GM15510 (cell line): ENCODE results near the gene PBX3.

Source experiments
- POLR2A ChIP-seq: IDR thresholded peaks from 3 replicates; pipeline ENCODE4 v1.6.1; 2011; ENCODE audit warnings: borderline replicate concordance; ENCODE audit not compliant: insufficient read length; ENCODE audit errors: extremely low read depth

Gene PBX3

DNA sequence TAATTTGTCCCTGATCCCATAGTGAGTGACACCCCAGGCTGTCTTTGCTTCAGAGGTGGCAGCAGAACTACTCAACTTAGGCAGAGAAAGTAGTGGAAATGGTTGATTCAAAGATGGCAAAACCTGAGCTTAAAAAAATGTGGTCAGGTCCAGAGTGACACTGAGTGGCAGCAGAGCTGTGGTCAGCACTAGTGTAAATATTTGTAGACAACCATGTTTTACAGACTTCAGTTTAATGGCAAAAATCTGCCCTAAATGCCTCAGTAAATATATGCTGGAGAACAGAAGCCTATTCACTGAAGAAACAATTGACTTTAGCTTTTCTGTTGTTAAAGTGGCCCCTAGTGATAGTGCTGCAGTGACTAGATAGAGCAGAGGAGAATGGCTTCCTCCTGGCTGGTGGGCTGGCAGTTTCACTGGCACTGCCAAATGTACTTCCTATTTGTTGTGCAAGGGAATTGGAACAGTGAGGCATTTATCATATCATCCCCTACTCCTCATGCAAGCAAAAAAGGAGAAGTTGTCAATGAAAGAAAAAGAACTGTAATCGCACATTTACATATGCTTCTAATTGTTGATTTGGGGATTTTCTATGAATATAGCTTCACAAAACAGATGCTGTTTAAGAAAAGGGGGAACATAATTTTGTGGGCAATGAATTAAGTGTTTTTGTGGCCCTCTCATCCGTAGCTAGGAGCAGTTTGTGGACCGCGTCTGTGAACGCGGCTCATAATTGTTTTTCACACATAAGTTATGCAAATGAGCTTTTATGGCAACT is 12.0 kb downstream of the PBX3 start:
- TF ChIP-seq POLR2A: no peak

DNA sequence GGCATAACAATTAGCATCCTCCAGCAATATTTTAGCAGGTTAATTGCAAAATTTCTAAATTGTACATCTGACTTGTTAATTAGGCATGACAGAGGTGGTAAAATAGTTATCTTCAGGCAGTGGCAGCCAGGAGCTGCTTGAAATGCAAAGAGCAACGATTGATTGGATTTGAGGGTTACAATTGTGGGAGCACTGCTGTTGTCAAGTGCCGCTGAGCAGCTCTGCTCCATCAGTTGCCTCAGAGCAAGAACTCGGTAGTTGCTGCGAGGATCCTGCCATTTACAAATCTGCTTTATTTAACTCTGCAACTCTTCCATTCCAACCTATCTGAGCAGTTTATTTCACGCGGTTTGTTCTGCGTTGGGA is 12.6 kb downstream of the PBX3 start:
- no peak for TF ChIP-seq POLR2A

DNA sequence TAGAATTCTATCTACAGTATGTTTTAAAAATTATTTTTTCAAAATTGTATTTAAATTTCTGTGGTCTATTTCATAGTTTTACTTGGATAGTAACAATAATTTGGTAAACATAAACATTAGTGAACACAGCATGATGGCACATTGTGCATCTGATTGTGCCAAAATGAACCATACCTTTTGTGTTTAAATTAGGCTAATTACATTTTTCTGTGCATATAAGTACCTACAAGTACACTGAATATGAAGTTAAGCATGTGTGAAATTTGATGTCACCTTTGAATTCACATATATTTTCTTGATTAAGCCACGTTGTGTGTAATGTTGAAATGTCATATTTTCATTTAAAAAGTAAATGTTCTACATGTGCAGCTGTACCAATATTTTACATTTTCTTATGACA is 13.4 kb downstream of the PBX3 start:
- no peak for TF ChIP-seq POLR2A

DNA sequence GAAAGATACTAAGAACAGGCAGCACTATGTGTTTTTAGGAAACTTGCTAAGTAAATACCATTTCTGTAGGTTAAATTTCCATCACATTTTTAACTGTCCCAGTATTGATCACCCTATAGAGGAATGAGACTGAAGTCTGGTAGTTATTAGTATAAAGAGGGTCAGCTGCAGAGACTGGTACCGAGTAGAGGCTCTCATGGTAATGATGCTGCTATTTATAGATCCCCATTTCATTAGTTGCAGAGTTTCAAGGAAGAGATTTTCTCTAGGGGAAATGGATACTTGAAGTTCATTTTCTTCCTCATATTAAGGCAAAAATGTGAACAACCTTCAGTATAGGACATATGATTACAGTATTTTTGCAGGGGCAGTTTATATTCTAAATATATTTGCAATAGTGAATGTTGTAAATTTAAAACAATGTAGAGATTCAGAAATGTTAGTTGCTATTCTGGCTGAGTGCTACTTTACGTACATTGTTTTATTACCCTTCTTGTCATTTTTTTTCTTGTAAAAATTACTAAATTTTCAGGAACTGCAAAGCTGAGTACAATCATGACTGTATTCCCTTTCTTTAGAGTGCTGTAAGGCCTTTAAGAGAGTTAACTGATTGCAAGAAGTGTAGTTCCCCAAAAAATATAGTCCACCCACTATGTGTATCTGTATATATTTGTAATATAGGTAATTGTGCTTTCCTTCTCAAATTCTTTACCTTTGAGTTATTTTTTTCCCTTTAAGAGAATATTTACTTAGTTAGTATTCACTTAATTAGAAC is 14.7 kb downstream of the PBX3 start:
- no peak for TF ChIP-seq POLR2A

DNA sequence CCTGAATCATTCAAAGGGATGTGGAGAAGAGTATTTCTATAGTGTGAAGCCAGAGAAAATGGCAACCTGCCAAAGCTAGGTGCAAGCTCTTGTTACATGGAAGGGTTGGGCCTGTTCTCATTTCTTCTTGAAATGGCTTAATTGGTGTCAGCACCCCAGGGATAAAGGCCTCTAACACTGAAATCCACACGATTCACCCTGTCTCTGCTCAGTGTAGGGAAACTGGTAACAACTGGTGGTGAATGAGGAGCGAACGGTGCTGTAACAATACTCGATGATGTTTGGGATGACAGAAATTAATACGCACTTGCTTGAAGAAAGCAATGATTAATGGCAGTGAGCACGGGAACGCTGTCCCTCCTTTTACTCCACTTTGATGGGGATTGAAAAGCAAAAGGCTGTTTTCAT is 16.2 kb downstream of the PBX3 start:
- TF ChIP-seq POLR2A: no peak

DNA sequence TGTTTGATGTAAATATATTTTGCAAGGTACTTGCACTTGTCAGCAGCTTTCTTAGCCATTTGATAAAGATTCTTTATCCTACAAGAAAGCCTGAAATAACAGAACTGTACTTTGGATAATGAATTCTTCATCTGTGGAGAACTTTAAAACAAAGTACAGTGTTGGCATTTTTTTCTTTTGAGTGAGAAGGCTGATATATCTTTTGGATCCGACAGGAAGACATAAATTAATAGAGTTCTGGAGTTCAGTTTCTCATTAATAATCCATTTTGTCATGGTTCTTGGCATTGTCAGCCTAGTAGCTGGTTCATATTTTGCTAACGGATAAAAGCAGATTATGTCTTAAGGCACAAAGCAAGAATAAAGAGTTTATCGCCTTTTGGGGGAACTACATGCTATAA is 17.0 kb downstream of the PBX3 start:
- no peak for TF ChIP-seq POLR2A

DNA sequence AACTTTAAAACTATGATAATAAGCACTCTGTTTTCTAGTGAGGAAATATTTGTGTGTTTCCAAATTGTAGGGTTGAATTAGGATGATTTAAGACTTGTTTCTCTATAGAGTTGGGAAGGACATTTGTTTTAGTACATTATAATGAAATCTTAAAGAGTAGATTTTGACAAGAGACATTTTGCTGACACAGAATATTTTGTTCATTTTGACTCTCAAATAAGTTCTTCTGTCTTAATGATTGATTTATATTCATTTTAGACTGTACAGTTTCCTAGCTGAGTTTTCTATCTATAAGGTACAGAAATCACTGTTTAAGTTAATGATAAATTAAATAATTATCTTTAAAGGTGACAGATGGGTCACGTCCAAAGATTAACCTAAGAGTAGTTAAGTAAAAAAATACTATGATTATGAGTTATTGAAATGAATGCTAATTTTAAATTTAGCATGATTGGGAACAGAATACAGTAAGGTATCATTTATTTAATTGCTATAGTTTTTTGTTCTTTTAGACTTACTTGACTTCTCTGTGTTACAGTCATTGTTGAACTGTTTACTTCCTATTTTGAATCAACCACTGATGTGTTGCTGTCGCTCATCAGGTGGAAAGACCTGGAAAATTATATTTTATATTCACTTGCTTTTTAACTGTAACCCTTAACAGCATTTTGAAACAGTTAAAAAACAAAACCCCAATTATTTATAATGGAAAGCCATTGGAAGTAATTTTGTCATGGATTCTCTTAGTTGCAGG is 19.5 kb downstream of the PBX3 start:
- TF ChIP-seq POLR2A: no peak

DNA sequence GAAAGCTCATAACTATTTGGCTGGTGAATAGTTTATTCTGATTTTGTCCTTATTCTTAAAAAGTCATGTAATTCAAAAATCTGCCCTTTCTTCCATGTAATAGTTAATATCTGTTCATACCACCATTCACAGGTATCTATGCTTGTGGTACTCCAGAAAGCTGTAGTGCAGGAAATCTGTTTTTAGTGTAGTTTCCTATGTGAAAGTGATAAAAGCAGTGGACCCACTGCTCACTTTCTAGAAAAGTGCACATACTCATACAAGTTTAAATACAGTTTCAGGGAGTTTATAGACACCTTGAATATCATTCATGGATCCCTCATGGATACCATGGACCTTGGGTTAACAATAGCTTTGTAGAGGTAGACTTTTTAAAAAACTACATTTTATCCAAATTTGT is 20.2 kb downstream of the PBX3 start:
- no peak for TF ChIP-seq POLR2A

DNA sequence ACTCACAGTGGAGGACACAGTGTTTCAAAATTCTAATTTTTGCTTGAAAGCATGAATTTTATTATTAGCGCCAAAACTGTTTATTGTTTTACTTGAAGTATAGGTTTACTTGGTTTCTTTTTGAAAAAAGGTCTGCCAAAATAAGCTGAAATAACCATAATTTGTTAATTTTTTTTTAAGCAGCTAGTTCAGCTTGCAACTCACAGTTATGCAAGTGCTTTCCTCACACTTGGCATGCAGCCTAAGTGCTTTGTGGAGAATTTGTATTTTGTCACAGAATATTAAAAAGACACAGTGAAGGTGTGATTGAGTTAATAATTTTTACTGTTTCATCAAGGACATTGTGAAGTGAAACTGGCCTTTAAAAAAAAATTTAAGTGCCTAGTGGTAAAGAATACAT is 21.6 kb downstream of the PBX3 start:
- no peak for TF ChIP-seq POLR2A

DNA sequence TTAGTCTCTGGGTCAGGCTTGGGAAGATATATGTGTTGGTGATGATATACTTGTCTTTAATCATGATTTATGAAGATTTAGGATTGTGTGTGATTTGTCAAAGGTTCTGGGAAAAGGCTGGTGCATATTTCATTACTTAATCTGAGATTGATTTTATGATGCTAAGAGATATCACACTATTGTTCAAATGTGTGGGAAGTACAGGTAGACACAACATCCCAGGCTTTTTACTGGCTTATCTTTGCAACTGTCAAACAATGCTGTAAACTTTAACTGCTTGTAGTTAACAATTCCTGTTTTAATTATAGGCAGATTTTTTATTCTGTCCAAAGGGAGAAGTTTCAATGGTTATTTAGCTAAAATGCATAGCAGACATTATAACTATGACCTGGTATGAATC is 23.9 kb downstream of the PBX3 start:
- TF ChIP-seq POLR2A: no peak

DNA sequence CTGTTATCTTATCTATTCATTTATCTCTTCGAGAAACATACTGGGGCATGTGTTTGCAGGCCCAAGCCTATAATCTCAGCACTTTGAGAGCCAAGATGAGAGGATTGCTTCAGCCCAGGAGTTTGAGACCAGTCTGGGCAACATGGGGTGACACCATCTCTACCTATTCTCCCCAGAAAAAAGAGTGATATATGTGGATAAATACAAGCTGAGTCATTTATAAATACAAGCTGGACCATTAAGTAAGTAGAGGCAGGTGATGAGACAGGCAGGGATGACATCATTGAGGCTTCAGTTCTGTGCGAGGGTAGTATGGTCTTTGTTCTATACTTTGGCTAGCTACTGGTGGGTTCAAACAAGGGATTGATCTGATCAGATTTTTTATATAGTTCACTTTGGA is 25.6 kb downstream of the PBX3 start:
- TF ChIP-seq POLR2A: no peak

DNA sequence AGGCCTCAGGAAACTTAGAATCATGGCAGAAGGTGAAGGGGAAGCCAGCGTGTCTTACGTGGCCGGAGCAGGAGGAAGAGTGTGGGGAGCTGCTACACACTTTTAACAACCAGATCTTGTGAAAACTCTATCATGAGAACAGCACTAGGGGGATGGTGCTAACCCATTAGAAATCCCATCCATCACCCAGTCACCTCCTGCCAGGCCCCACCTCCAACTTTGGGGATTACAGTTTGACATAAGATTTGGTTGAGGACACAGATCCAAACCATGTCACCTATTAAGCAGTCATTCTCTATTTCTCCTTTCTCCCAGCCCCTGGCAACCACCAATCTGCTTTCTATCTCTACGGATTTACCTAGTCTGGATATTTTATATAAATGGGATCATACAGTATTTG is 26.9 kb downstream of the PBX3 start:
- no peak for TF ChIP-seq POLR2A

DNA sequence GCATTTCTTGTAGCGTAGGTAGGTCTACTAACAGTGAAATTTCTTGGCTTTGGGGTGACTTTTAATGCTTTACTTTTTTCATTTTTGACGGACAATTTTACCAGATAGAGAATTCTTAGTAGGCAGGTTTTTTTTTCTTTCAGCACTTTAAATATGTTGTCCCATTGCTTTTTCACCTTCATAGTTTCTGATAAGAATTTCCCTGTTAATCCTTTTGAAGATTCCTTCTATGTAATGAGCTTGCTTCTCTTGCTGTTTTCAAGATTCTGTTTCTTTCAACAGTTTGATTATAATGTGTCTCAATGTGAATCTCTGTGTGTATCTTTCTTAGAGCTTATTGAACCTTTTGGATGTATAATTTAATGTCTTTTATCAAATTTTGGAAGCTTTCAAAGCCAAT is 35.5 kb downstream of the PBX3 start:
- no peak for TF ChIP-seq POLR2A

DNA sequence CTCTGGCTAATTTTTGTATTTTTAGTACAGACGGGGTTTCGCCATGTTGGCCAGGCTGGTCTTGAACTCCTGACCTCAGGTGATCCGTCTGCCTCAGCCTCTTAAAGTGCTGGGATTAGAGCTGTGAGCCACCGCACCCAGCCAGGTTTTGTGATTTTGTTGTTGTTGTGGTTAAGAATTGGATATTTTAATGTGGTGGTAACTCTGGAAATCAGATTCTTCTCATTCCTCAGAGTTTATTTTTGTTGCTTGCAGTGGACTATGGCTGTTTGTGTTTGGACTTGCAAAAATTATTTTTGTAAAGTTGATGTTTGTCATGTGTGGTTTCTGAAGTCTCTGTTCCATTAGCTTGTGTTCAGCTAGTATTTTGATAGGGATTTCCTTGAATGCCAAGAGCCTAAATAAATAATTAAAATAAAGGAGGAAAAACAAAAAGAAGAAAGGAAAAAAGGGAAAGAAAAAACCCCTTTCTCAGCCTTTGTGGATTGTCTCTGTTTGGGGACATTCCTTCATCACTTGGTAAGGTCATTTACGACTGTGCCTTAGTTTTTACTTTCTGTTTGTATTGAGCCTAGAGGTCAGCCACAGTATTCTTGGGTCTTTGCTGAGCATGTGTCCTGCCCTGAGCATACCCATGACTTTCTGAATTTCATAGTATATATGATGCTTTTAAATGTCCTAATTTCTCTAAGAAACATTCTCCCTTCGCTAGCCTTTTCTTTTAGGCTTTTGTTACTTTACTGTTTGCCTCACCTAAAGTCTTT is 37.3 kb downstream of the PBX3 start:
- no peak for TF ChIP-seq POLR2A

DNA sequence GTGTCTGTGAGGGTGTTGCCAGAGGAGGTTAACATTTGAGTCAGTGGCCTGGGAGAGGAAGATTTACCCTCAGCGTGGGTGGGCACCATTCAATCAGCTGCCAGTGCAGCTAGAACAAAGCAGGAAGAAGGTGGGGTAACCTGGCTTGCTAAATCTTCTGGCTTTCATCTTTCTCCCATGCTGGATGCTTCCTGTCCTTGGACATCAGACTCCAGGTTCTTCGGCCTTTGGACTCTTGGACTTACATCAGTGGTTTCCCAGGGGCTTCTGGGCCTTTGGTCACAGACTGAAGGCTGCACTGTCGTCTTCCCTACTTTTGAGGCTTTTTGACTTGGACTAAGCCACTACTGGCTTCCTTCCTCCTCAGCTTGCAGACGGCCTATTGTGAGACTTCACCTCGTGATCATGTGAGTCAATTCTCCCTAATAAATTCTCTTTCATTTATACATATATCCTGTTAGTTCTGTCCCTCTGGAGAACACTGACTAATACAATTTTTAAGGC is 38.1 kb downstream of the PBX3 start:
- no peak for TF ChIP-seq POLR2A

DNA sequence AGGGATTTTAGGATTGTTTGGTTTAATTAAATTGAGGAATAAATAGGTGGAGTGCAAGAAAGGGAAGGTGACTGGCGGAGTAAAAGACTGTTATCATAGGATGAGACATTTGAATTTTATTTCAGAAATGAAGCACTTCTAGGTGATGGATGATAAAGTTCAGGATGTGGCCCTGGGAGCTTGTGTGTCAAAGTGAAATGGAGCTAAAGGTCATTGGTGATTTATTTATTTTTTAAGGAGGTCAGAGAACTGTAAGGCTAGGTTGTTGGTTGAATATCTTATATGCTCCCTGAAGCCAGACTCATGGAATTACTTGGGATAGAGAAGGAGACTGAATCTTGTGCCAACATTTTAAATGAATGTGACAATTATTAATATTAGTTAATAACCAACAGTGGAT is 40.5 kb downstream of the PBX3 start:
- TF ChIP-seq POLR2A: no peak

DNA sequence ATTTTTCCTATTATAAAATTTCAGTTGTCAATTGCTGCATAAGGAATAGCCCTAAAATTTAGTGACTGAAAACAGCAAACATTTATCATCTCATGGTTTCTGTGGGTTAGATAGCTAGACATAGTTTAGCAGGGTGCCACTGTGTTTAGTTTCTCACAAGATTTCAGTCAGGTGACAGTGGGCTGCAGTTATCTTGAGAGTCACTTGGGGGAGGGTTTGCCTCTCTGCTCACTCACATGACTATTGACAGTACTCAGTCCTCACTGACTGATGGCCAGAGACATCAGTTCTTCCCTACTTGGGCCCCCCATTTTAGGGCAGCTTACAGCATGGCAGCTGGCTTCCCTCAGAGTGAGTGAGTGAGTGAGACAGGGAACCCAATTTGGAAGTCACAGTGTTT is 42.0 kb downstream of the PBX3 start:
- no peak for TF ChIP-seq POLR2A
